Measurements from ENCODE around the gene STAC3.

STAC3 gene

GRCh38 chr12:57195611-57196371 lies 55.2 kb downstream of the STAC3 start:
- no peak overlapping the region for H3K4me3 ChIP-seq (ENCODE audit: low read depth in 1 of 2, low read length in 1 of 2)
- H3K27me3 ChIP-seq, result peaks cover 6% of the 10 kb centered on the region
- TF ChIP-seq CTCF (IDR thresholded peaks at IDR 0.05), result no peak
- H3K4me1 ChIP-seq (ENCODE audit: control insufficient read depth in 1 of 2, insufficient read depth in 1 of 2, low read depth in 1 of 2, low read length in 1 of 2), result no peaks in the 10 kb centered on the region
- no peaks in the 10 kb centered on the region for H3K9me3 ChIP-seq
- no peak overlapping the region for H3K27ac ChIP-seq
- no peaks in the 10 kb centered on the region for H3K36me3 ChIP-seq

- no peaks in the 10 kb centered on the region for H3K36me3 ChIP-seq
- no peak overlapping the region for H3K4me3 ChIP-seq (ENCODE audit: low read depth in 1 of 2, low read length in 1 of 2)
- no peaks in the 10 kb centered on the region for H3K4me1 ChIP-seq (ENCODE audit: control insufficient read depth in 1 of 2, insufficient read depth in 1 of 2, low read depth in 1 of 2, low read length in 1 of 2)
- H3K27ac ChIP-seq, result no peak overlapping the region
- no peak for TF ChIP-seq CTCF (IDR thresholded peaks at IDR 0.05)
- H3K9me3 ChIP-seq, result no peaks in the 10 kb centered on the region
- H3K27me3 ChIP-seq, result peaks cover 6% of the 10 kb centered on the region
Observed at GRCh38 chr12:57195186-57195585, 55.8 kb downstream of the STAC3 start.

GRCh38 chr12:57194253-57194652 lies 56.7 kb downstream of the STAC3 start:
- H3K27ac ChIP-seq, result no peak overlapping the region
- no peak for TF ChIP-seq CTCF (IDR thresholded peaks at IDR 0.05)
- no peaks in the 10 kb centered on the region for H3K36me3 ChIP-seq
- no peaks in the 10 kb centered on the region for H3K4me1 ChIP-seq (ENCODE audit: control insufficient read depth in 1 of 2, insufficient read depth in 1 of 2, low read depth in 1 of 2, low read length in 1 of 2)
- H3K9me3 ChIP-seq, result no peaks in the 10 kb centered on the region
- H3K4me3 ChIP-seq (ENCODE audit: low read depth in 1 of 2, low read length in 1 of 2), result no peak overlapping the region
- peaks cover 6% of the 10 kb centered on the region for H3K27me3 ChIP-seq

GRCh38 chr12:57193706-57194245 lies 57.2 kb downstream of the STAC3 start:
- no peaks in the 10 kb centered on the region for H3K4me1 ChIP-seq (ENCODE audit: control insufficient read depth in 1 of 2, insufficient read depth in 1 of 2, low read depth in 1 of 2, low read length in 1 of 2)
- H3K9me3 ChIP-seq, result no peaks in the 10 kb centered on the region
- no peak for TF ChIP-seq CTCF (IDR thresholded peaks at IDR 0.05)
- H3K4me3 ChIP-seq (ENCODE audit: low read depth in 1 of 2, low read length in 1 of 2), result no peak overlapping the region
- no peaks in the 10 kb centered on the region for H3K36me3 ChIP-seq
- H3K27me3 ChIP-seq, result peaks cover 6% of the 10 kb centered on the region
- no peak overlapping the region for H3K27ac ChIP-seq

Measured in neutrophil (primary cell).